Stimulated activated CD4-positive, alpha-beta T cell treated with anti-CD3 and anti-CD28 coated beads, Interleukin-1b, Interleukin-23, amount 100 ng/mL, for 4 hours (primary cell): Measurements from ENCODE around the gene C3orf49.
A peak's percentile ranks its signal among the peaks of the same experiment; 100 is the strongest.

Source experiments
- DNase-seq, 2 donors: peaks; one replicate each; pipeline ENCODE4 v3.0.0-alpha.2; 2020; ENCODE audit warnings: low read depth in 2 of 2

Gene C3orf49, protein sequence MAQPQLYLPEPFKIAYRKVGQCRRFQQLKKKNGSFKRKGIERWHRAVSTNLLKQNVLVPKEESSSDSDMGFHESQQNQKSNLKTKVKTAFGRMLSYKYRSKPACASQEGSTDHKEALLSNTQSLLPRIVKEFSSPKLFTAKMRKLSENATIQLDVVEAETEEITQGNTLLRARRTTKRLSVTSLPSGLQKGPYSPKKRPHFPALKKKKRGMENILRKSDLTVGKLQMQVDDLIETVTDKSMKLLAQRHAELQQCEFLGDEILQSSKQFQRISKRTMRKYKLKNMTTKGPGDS

DNA sequence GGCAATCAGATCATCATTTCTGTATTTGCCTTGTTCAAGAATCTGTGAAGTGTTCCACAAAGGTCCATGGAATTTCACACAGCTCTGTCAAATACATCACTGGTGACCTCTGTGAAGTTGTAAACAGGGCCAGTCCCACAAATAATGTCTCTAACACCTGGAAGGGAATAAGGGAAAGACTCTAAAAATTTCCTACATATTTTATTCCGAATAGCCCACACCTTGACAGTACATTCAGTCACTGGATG is at the start of gene C3orf49:
TSS of gene C3orf49 (plus strand) at position 149 of the 248 bp plus-strand sequence. CDS start 173 bp downstream, outside the sequence.
- DNase-seq, result no peak

DNA sequence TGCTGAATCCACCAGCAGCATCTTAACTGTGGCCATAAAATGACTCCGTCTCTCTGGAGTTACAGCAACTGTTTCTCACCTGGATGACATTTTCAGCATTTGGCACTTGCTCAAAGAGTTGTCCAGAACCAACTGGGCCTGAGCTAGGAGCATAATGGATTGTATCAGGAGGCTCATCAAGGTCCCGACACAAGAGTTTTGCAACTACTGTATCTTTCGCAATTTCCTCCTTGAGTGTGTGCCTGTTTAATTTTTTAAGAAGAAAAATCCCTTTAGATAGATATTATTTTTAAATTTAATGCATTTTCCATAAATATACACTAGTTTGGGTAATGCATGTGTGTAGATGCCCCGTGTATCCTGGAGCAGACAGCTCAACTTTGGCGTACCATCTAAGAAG is 44.3 kb upstream of the C3orf49 start:
- DNase-seq, result no peak

DNA sequence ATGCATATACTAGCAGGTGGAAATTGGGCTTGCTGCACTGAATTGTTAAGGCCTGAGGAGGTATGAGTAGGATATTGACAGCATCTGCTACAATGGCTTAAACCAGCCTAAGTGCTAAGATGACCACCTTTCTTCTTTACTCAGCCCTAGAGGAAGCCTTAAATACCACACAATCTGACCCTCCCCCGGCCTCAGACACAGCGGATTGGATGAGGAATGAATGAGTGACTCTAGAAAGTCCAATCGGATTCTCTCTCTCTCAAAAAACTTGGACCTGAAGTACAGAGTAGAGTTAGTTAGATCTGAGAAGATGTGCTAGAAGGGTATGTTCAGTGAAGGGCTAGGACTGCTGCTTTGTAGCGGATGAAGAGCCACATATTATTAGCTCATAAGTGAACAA is 39.9 kb upstream of the C3orf49 start:
- no peak for DNase-seq

DNA sequence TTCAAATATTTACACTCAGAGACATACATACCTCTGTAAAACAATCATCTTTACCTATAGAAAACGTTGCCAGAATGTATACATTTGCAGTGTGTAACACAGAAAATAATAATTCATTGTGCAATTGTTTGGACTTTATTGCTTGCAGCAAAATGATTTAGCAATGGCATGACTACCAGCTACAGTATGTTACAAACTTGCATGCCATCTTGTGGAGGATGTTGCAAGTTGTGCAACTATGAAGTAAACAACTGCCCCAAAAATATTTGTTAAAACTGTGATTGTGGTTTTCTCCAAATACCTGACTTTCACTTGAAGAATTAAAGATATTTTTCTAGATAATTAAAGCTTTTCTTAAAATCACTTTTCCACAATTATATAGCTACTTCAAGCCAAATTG is 27.1 kb upstream of the C3orf49 start:
- no peak for DNase-seq

DNA sequence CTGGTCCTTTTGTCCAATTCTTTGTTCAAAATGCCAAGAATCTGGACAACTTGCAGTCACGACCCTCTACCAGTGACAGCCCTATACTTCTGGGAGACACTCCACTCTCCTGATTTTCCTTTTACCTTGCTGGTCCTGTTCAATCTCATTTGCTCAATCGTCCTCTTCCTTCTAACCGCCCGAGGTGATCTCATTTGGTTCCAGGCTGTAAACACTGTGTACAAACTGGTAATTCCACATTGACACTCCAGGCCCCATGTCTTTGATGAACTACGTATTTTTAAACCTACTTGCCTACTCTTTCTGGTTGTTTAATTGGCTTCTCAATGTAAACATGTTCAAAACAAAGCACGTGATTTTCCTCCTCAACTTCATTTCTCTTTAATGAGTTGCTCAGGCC is 23.7 kb upstream of the C3orf49 start:
- no peak for DNase-seq

DNA sequence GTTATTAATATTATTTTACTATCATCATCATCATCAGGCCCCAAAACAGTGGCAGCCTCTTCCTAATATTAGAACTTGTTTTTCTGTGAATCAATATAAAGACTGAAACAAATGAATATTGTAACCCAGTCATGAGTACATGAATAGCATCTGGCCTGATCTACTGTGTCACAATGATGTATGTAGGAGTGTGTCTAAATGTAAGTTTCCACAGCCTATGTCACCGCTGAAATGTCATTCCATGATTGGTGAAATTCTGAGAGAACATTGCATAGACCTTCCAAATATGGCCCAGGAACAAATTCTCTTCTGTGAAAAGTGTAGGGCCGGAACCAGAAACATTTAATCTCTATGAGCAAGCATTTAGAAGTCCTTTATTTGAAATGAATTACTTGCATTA is 20.6 kb upstream of the C3orf49 start:
- no peak for DNase-seq

DNA sequence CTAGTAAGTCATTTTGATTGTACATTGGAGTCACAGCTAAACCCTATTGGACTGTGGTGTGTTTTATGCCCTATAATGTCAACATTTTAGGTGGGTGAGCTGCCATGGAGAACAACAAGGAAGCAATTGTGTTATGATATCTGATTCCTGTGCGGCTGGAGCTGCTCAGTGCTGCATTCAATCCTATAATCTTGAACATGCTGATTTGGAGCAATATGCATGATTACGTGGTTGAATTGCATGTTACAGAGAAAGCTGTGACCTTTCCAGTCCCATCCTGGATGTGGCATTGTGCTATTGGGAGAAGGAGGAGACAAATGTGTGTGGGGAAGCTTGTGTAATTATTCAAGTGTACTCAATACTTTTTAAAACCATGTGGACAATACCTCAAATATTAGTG is 20.1 kb upstream of the C3orf49 start:
- no peak for DNase-seq

DNA sequence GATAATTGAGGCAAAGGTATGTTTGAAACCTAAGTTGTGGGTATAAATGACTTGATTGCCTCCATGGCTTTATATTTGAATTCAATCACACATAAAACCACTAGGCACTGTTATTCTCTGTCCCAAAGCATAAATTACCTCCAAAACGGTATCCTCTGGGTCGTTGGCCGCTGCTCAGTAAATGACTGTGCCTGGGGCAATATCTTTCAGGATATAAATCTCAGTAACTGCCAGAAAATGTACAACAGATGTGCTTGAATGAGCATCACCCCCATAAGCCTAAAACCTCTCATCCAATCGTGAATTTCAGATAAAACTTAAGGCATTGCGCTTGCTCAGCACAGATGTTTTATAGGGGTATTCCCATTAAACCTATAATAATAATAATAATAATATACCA is 19.0 kb upstream of the C3orf49 start:
- DNase-seq, result no peak

DNA sequence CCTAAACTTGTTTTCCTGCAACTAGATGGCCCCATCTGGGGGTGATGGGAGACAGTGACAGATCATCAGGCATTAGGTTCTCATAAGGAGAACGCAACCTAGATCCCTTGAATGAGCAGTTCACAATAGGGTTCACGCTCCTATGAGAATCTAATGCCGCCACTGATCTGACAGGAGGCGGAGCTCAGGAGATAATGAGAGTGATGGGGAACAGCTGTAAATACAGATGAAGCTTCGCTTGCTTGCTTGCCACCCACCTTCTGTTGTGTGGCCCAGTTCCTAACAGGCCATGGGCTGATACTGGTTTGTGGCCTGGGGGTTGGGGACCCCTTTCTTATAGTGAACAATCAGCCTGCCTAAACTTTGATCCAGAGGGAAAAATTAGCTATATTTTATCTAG is 15.2 kb upstream of the C3orf49 start:
- no peak for DNase-seq

DNA sequence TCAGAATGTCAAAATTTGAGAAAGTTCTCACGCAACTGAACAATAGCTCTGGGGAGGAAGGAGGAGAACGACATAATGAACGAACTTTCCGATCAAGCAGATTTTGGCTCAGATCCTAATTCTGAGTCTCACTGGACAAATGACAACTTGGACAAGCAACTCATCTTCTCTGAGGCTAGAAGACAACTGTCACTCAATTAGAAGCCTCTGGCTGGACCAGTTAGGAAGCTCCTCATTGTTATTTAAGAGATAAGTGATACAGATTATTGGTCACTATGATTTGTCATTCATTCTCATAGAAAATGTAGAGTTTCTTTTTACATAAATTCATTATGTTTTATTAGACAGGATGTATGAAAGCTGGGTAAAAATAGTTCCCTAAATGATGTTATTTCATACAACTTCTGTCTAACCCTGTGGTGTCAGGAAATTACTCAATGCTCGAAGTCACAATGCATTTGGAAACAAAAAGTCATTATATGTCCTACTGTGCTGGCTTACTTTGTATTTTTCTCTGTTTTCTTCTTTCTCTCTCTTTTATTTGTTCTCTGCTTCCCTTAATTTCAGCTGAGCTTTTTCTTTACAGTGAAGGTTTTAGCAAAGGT is 11.0 kb upstream of the C3orf49 start:
- DNase-seq, result no peak

DNA sequence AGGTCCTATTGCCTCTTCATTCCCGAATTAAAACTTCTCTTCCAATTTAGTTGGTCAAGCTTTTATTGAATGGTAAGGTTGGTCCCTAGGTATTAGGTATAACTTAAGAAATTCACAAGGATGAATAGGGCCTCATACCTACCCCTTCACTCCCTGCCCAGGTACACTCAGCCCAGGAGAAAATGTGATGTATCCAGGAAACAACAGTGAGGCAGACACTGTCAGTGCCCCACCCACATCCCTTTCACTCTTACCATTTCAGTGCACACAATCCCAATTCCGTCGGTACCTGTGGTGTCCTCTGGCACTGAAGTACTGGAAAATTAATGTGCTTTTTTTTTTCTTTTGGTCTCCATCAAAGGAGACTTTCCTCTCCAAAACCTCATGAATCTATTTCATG is 10.5 kb upstream of the C3orf49 start:
- DNase-seq, result no peak

DNA sequence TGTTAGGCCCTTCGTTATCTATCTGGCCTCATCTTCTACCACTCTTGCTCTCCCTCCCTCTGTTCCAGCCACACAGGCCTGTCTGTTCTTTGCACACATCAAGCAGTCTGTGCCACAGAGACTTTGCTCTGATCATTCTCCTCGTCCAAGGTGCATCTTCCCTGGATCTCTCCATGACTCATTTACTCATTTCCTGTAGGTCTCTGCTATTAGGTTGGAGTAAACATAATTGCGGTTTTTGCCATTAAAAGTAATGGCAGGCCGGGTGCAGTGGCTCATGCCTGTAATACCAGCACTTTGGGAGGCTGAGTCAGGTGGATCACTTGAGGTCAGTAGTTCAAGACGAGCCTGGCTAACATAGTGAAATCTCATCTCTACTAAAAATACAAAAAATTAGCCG is 9.5 kb upstream of the C3orf49 start:
- DNase-seq, result no peak

DNA sequence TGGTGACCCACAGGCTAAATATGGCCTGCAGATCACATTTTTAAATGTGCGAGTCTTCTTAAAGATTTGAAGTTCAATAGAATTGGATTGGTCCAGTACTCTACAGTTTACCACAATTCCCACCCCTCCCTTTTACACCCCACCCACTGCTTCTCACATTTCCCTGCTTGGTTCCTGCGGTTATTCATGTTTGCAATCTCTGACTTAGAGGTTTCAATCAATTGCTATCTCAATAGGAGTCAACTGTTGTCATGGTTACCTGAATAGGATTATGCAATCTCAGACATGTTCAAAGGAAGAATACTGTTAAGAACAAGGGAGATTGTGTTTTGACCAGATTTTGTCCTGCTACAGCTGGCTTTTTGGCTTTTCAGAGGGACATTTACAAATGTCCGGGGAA is 4.9 kb upstream of the C3orf49 start:
- no peak for DNase-seq

DNA sequence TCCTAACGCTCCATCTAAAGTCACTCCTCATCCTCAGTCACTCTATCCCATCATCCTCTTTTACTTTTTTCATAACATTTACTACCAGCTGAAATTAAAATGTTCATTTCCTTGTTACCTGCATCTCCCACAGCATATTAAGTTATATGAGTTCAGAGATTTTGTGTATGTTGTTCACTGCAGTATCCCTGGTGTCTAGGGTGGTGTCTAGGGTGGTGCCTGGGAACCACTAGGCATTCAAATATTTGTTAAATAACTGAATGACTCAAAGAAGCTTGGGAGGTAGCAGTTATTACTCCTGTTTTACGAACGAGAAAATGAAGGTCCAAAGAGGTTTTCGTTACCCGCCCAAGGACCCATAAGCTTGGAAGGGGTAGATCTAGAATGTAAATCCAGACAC is 1.9 kb upstream of the C3orf49 start:
- DNase-seq, result no peak

DNA sequence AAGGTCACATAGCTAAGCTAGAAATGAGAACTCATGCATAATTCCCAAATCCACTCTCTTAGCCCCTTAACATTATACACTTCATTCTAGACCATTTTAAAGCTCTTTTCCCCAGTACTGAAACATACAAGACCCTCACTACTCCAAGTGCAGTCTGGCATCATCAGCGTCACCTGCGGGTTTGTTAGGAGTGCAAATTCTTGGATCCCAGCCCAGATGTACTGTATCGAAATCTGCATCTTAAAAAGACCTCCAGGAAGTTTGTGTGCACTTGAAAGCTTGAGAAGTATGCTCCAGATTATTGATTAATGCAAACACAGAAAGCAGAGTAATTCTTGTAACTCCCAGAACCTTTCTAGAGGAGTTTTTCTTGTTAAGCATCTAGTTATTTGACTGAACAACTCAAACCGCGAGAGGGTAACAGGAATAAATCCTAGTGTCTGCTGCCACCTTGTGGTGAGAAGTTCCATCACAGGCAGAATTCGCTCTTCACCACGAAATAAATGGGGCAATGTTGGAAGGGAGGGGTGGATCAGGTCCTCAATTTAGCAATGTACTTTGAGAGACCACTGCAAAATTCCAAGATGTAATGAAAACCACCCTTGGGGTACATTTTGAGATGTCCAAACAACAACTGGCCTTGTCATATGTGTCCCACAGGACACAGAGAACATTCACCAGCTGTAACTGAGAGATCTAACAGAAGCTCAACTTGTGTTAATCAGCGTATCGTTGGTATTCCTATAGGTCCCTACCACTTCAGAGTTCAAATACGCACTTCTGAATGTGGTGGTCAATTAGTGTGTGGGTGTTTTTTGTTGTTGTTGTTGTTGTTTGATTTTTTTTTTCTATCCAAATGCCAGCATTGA is 583 bp upstream of the C3orf49 start:
- peak; percentile 34 to 51 for DNase-seq

DNA sequence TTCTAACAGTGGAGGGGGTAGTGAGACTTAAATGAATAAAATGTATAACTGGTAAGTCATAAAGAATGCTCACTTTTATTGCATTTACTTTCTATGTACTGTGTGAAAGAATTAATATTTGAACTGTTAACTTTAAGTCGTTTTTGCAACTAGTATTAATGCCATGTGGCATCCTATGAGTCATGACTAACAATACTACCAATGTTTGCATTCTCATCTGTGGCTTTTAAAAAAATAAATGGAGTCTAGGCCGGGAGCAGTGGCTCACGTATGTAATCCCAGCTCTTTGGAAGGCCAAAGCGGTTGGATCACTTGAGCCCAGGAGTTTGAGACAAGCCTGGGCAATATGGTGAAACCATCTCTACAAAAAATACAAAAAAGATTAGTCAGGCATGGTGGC is 5.2 kb downstream of the C3orf49 start:
- DNase-seq, result no peak

DNA sequence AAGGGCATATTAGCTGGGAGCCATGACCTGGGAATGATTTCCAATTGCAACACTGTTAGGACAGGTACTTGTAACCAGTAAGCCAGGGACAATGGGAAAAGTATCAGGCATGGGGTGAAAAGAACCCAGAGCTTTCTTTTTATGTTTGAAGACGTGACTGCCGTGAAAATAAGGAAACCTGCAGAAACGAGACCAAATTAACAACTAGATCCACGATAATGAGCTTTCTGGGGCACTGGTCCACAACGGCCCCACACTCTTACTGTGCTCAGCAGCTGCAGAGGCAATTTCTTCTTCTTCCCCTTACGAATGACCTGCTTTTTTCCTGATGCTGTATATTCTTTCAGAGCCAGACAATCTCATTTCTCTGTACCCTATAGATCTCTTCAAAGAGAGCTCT is 11.4 kb downstream of the C3orf49 start:
- no peak for DNase-seq

DNA sequence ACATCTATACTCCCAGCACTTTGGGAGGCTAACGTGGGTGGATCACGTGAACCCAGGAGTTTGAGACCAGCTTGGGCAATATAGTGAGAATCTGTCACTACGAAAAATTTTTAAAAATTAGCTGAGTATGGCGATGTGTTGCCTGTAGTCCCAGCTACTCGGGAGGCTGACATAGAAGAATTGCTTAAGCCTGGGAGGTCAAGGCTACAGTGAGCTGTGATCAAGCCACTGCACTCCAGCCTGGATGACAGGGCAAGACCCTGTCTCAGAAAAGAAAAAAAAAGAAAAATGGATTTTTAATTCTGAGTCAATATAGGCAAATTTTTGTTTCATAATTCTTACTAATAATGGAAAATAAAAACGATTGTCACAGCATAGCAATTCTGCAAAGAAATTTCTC is 13.3 kb downstream of the C3orf49 start:
- DNase-seq, result no peak

DNA sequence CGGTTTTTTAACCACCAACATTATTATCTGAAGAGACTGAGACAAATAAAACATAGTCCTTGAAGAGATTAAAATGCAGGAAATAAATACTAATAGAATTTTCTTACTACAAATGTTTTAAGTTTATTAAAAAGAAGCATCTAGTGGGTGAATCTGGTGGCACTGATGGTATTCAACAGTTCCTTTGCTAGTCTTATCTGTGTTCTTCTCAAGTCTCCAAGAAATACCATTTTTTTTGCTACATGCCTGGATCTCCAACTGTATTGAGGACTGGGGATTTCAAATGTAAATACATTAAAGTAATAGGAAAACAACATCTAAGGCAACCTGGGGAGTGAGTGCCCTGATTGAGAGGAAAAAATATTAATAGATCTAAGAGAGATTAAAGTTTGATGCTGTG is 22.6 kb downstream of the C3orf49 start:
- no peak for DNase-seq

DNA sequence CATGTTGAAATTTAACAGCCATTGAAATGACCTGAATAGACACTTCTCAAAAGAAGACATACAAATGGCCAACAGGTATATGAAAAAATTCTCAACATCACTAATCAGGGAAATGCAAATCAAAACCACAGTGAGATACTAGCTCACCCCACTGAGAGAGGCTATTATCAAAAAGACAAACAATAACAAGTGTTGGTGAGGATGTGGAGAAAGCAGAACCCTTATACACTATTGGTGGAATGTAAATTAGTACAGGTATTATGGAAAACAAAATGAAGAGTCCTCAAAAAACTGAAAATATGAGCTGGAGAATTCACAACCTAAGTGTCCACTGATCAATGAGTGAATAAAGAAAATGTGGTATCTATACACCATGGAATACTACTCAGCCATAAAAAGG is 23.0 kb downstream of the C3orf49 start:
- no peak for DNase-seq

DNA sequence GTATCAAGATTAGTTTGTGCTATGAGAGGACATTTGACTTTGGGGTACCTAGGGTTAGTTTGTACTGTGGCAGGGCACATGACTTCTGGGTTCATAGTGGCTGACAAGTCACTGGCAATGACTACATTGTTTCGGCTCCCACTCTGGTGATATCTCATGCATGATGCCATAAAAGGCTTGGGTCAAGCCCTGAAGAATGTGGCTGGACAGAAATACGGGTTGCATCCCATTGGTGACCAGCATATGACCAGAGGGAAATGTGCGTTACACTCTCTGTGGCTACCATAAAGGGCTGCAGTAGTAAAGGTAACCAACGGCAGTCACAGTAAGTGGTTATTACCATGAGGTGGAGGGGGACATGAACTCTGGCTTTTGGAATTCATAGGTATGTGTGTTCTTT is 26.1 kb downstream of the C3orf49 start:
- no peak for DNase-seq

DNA sequence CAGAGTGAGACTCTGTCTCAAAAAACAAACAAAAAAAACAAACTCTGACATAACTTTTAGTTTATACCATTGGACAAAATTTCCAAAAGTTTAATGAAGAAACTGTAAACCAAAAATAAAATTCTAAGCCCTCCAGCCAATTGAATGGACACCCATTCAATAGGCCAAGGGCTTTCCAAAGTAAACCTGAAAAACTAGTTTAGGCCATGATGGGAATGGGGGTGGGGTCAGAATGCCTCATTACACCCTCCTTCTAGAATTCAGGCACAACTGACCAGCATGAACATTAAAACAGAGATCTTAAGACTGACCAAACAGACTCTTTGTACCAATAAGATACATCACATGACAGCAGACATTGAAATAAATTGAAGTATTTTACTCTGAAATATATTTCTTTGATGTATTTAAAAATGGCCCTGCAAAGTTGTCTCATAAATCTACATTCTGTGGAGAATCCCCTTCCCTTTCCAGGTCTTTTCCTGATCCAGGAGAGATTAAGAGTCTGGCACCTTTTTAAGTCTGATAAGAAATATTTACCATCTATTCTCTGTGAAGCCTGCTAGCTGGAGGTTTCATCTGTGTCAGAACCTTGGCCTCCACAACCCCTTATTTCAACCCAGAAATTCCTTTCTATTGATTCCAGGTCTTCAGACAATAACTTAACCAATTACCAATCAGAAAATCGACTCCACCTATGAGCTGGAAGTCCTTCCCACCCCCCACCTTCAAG is 28.8 kb downstream of the C3orf49 start:
- no peak for DNase-seq

DNA sequence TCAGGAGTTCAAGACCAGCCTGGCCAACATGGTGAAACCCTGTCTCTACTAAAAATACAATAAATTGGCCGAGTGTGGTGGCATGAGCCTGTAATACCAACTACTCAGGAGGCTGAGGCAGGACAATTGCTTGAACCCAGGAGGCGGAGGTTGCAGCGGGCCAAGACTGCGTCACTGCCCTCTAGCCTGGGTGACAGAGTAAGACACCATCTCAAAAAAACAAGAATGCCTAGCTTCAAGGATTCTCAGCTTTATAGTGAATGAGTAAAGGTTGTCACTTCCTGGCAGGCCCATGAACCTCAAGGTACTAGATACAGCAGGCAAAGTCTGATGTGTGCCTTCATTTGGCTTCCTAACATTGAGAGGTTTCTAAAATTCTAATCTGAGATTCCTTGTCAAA is 30.1 kb downstream of the C3orf49 start:
- DNase-seq, result no peak
